Measurements from ENCODE around the gene MAML1.
"Not testable (repeated sequence)": the region's sequence is repeated elsewhere in the genome, so short reads cannot be mapped to it uniquely, and the experiment has no call there.

The MAML1 gene

GRCh38 chr5:179732412-179732917, at the start of gene MAML1:
Gene MAML1, plus strand, starts transcription at chr5:179732822. Its CDS starts 291 bp downstream, at chr5:179733113.
- DNase-seq: peak; percentile 90 to 99

- DNase-seq: not testable (repeated sequence)
These were observed 43.4 kb upstream of the MAML1 start for GRCh38 chr5:179689212-179689611.

- no peak for DNase-seq
These were observed 38.1 kb upstream of the MAML1 start for GRCh38 chr5:179694561-179694960.

- no peak for DNase-seq
These were observed 36.0 kb upstream of the MAML1 start for GRCh38 chr5:179696603-179697002.

GRCh38 chr5:179697108-179697507, 35.5 kb upstream of the MAML1 start:
- no peak for DNase-seq

- not testable (repeated sequence) for DNase-seq
These were observed 35.1 kb upstream of the MAML1 start for GRCh38 chr5:179697543-179697942.

GRCh38 chr5:179697993-179698934, 34.4 kb upstream of the MAML1 start:
- DNase-seq: peak; percentile 91 to 99

GRCh38 chr5:179698935-179699615, 33.5 kb upstream of the MAML1 start, which contains the start of gene CANX:
Gene CANX, plus strand, starts transcription at chr5:179698967. Its CDS starts 6,715 bp downstream, at chr5:179705682.
- no peak for DNase-seq

GRCh38 chr5:179699616-179700237, 32.9 kb upstream of the MAML1 start:
- peak in 1 of 2 donors; percentile 21 for DNase-seq

GRCh38 chr5:179700401-179700918, 32.2 kb upstream of the MAML1 start:
- DNase-seq: no peak

GRCh38 chr5:179716286-179716685, 16.3 kb upstream of the MAML1 start:
- no peak for DNase-seq

- no peak for DNase-seq
These were observed 12.4 kb upstream of the MAML1 start for GRCh38 chr5:179720222-179720621.

GRCh38 chr5:179724163-179724562, 8.5 kb upstream of the MAML1 start:
- no peak for DNase-seq

GRCh38 chr5:179727106-179727505, 5.5 kb upstream of the MAML1 start:
- DNase-seq: no peak

GRCh38 chr5:179729303-179729702, 3.3 kb upstream of the MAML1 start:
- no peak for DNase-seq

GRCh38 chr5:179729727-179730126, 2.9 kb upstream of the MAML1 start:
- no peak for DNase-seq

GRCh38 chr5:179730356-179730755, 2.3 kb upstream of the MAML1 start:
- no peak for DNase-seq

- no peak for DNase-seq
These were observed 1.8 kb upstream of the MAML1 start for GRCh38 chr5:179730852-179731251.

GRCh38 chr5:179731791-179732411, 721 bp upstream of the MAML1 start:
- DNase-seq: peak; percentile 42 to 87

- DNase-seq: peak in 1 of 2 donors; percentile 63
These were observed 523 bp downstream of the MAML1 start for GRCh38 chr5:179732918-179733771.

GRCh38 chr5:179733772-179734126, 1.1 kb downstream of the MAML1 start:
- DNase-seq: no peak

Data from bone marrow (tissue), 2 donors.